Activated naive CD8-positive, alpha-beta T cell (primary cell): ENCODE results near the gene TXNDC16.

Source experiments
- H3K27ac Mint-ChIP-seq: one replicate; pipeline ENCODE4 v1.8.0; 2021; ENCODE audit warnings: mixed read lengths
- H3K27me3 Mint-ChIP-seq: one replicate; pipeline ENCODE4 v1.8.0; 2021; ENCODE audit warnings: mixed read lengths
- H3K36me3 Mint-ChIP-seq: one replicate; pipeline ENCODE4 v1.8.0; 2021; ENCODE audit warnings: mixed read lengths
- H3K4me1 Mint-ChIP-seq: one replicate; pipeline ENCODE4 v1.8.0; 2021; ENCODE audit warnings: low read depth, mixed read lengths
- H3K4me3 Mint-ChIP-seq: one replicate; pipeline ENCODE4 v1.8.0; 2021; ENCODE audit warnings: mild to moderate bottlenecking, mixed read lengths
- H3K9me3 Mint-ChIP-seq: one replicate; pipeline ENCODE4 v1.8.0; 2021; ENCODE audit warnings: low read depth, mixed read lengths

The TXNDC16 gene

GRCh38 chr14:52399921-52400595 is 152.2 kb downstream of the TXNDC16 start:
- Mint-ChIP-seq H3K4me3 (peak overlapping the region; percentile 15), H3K4me1 (peaks cover 63% of the 10 kb centered on the region), H3K27me3 (no peaks in the 10 kb centered on the region), H3K9me3 (no peaks in the 10 kb centered on the region), H3K36me3 (peaks cover 9% of the 10 kb centered on the region), H3K27ac (no peak overlapping the region)

DNA sequence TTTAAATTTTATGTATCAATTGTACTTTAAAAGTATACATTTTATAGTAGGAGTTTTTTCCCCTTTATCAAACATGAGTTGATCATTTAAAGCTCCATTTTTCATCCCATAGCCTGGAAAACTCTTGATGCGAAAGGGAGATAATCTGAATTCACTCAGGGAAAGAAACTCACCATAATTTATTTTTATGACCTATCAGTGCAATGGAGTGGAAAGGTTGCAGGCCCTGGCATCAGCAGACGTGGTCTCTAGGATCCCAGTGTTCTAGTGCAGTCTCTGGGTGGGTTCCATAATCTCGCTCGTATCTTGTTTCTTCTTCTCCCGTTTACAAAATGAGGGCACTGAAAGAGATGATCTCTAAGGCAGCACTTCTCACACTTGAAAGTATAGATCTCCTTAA is 153.2 kb downstream of the TXNDC16 start:
- Mint-ChIP-seq H3K27ac (no peak overlapping the region), H3K4me1 (peaks cover 55% of the 10 kb centered on the region), H3K9me3 (no peaks in the 10 kb centered on the region), H3K27me3 (no peaks in the 10 kb centered on the region), H3K4me3 (no peak overlapping the region), H3K36me3 (peaks cover 4% of the 10 kb centered on the region)

- Mint-ChIP-seq H3K9me3 (no peaks in the 10 kb centered on the region), H3K4me1 (peaks cover 44% of the 10 kb centered on the region), H3K27ac (no peak overlapping the region), H3K36me3 (peaks cover 4% of the 10 kb centered on the region), H3K4me3 (no peak overlapping the region), H3K27me3 (no peaks in the 10 kb centered on the region)
Observed at GRCh38 chr14:52397844-52398243, 154.5 kb downstream of the TXNDC16 start.

DNA sequence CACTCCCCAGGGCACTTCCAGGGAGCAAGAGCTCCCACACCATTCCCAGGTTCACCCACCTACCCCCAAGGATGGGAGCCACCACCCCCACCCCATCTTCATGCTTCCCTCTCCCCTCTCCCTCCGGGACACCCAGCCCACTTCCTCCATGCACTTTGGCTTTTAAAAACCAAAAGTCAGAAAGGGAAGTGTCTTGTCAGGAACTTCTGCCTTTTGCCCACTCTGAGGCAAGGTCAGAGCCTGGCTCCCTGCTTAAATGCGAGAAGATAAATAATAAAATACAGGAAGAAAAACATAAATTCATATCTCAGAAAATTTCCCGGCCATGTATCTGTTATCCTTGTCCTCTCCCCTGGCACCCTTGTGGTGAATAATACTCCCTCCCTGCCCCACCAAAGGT is 156.6 kb downstream of the TXNDC16 start:
- no peaks in the 10 kb centered on the region for H3K27me3 Mint-ChIP-seq
- H3K9me3 Mint-ChIP-seq, result no peaks in the 10 kb centered on the region
- no peak overlapping the region for H3K27ac Mint-ChIP-seq
- H3K4me3 Mint-ChIP-seq, result no peak overlapping the region
- peaks cover 7% of the 10 kb centered on the region for H3K36me3 Mint-ChIP-seq
- H3K4me1 Mint-ChIP-seq, result peaks cover 23% of the 10 kb centered on the region

- Mint-ChIP-seq H3K36me3 (peaks cover 7% of the 10 kb centered on the region), H3K27ac (no peak overlapping the region), H3K27me3 (no peaks in the 10 kb centered on the region), H3K4me1 (peaks cover 4% of the 10 kb centered on the region), H3K9me3 (no peaks in the 10 kb centered on the region), H3K4me3 (no peak overlapping the region)
Observed at GRCh38 chr14:52391881-52392615, 160.3 kb downstream of the TXNDC16 start.
